Measurements from ENCODE around the gene TIPARP.

TIPARP gene

DNA sequence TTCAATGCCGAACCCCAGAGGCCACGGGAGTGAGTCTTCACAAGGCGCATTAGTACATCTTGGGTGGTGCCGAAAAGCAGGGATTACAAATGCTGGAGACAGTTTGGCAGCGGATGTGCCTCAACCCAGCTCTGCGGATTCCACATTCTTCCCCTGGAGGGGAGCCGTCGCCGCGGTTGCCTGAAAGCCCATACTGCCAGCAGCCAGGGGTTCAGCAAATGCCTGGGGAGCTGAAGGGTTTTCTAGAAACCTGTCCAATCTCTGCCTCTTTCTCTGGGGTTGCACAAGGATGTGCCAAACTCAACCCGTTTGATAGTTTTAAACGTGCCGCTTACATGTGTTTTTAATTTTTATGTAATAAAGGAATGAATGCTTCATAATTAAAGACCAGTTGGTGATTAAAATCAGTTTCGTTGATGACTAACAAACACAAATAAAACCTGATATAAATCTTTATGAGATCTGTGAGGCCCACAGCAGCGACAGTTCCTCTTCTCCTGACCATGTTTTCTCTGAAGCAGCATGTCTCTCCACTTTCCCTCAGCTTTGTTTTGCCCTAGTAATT is 77.2 kb downstream of the TIPARP start:
- ChIA-PET POLR2A (no interaction called here), CTCF (interaction anchor here (1.1 kb wide), 1 partner anchor 11 kb away, joined by 6 read pairs; no protein-coding TSS in a partner anchor)
- no peak overlapping the region for H3K27ac ChIP-seq (ENCODE audit: extremely low read depth, low read depth, low read length)
- TF ChIP-seq ZNF558 (tag by site-specific recombination; IDR thresholded peaks at IDR 0.05) (no peak), ZNF23 (tag by site-specific recombination; IDR thresholded peaks at IDR 0.05; ENCODE audit: borderline replicate concordance) (no peak), ZNF768 (tag by site-specific recombination; IDR thresholded peaks at IDR 0.05) (no peak), ZSCAN30 (tag by site-specific recombination; IDR thresholded peaks at IDR 0.05) (no peak), ZNF670 (tag by site-specific recombination; IDR thresholded peaks at IDR 0.05; ENCODE audit: low read depth) (no peak), ZNF302 (tag by site-specific recombination; IDR thresholded peaks at IDR 0.05; ENCODE audit: low read depth) (no peak), ZNF433 (tag by site-specific recombination; IDR thresholded peaks at IDR 0.05; ENCODE audit: low read depth) (no peak), ZNF354C (tag by site-specific recombination; IDR thresholded peaks at IDR 0.05; ENCODE audit: borderline replicate concordance, low read depth) (no peak), ZNF223 (tag by site-specific recombination; IDR thresholded peaks at IDR 0.05) (no peak), GLI2 (tag by site-specific recombination; IDR thresholded peaks at IDR 0.05; ENCODE audit: borderline replicate concordance, low read depth) (no peak)
- TF ChIP-seq, protein P1, sequence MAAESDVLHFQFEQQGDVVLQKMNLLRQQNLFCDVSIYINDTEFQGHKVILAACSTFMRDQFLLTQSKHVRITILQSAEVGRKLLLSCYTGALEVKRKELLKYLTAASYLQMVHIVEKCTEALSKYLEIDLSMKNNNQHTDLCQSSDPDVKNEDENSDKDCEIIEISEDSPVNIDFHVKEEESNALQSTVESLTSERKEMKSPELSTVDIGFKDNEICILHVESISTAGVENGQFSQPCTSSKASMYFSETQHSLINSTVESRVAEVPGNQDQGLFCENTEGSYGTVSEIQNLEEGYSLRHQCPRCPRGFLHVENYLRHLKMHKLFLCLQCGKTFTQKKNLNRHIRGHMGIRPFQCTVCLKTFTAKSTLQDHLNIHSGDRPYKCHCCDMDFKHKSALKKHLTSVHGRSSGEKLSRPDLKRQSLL (tag by site-specific recombination; IDR thresholded peaks at IDR 0.05), result no peak
- TF ChIP-seq, protein P2, sequence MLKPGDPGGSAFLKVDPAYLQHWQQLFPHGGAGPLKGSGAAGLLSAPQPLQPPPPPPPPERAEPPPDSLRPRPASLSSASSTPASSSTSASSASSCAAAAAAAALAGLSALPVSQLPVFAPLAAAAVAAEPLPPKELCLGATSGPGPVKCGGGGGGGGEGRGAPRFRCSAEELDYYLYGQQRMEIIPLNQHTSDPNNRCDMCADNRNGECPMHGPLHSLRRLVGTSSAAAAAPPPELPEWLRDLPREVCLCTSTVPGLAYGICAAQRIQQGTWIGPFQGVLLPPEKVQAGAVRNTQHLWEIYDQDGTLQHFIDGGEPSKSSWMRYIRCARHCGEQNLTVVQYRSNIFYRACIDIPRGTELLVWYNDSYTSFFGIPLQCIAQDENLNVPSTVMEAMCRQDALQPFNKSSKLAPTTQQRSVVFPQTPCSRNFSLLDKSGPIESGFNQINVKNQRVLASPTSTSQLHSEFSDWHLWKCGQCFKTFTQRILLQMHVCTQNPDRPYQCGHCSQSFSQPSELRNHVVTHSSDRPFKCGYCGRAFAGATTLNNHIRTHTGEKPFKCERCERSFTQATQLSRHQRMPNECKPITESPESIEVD (tag by site-specific recombination; IDR thresholded peaks at IDR 0.05), result no peak
- TF ChIP-seq, protein P3, sequence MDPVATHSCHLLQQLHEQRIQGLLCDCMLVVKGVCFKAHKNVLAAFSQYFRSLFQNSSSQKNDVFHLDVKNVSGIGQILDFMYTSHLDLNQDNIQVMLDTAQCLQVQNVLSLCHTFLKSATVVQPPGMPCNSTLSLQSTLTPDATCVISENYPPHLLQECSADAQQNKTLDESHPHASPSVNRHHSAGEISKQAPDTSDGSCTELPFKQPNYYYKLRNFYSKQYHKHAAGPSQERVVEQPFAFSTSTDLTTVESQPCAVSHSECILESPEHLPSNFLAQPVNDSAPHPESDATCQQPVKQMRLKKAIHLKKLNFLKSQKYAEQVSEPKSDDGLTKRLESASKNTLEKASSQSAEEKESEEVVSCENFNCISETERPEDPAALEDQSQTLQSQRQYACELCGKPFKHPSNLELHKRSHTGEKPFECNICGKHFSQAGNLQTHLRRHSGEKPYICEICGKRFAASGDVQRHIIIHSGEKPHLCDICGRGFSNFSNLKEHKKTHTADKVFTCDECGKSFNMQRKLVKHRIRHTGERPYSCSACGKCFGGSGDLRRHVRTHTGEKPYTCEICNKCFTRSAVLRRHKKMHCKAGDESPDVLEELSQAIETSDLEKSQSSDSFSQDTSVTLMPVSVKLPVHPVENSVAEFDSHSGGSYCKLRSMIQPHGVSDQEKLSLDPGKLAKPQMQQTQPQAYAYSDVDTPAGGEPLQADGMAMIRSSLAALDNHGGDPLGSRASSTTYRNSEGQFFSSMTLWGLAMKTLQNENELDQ (tag by site-specific recombination; IDR thresholded peaks at IDR 0.05; ENCODE audit: low read depth), result no peak
- H3K36me3 ChIP-seq (ENCODE audit: control insufficient read depth in 2 of 2, insufficient read depth in 1 of 2, low read length in 2 of 2), result no peaks in the 10 kb centered on the region
- no peak overlapping the region for H3K4me3 ChIP-seq (ENCODE audit: low read depth, low read length)
- H3K9me3 ChIP-seq (ENCODE audit: control insufficient read depth, insufficient read depth, low read depth, low read length), result no peaks in the 10 kb centered on the region
- H3K4me1 ChIP-seq (ENCODE audit: control insufficient read depth, insufficient read depth, low read length), result no peaks in the 10 kb centered on the region

All from HEK293 (cell line).